H9 (cell line): ENCODE measurements around the gene C13orf46. TPM values are rescaled to one million over a fixed set of nuclear protein-coding genes. Genes with fewer than 3 reads are reported as not detected.
A peak's percentile ranks its signal among the peaks of the same experiment; 100 is the strongest.

Experiments
- DNase-seq: peaks from one replicate; pipeline ENCODE4 v3.0.0-alpha.2; 2017
- H2AFZ ChIP-seq: one replicate; pipeline ENCODE4 v1.6.1; 2013; ENCODE audit warnings: mild to moderate bottlenecking, low read length, control low read depth, moderate library complexity
- H2AK5ac ChIP-seq: 2 replicates; pipeline ENCODE4 v1.6.1; 2013; ENCODE audit warnings: low read length, control low read depth, mixed read lengths; ENCODE audit not compliant: insufficient read length
- H2BK120ac ChIP-seq: one replicate; pipeline ENCODE4 v1.6.1; 2013; ENCODE audit warnings: low read depth, mild to moderate bottlenecking, low read length, control low read depth, inconsistent platforms; ENCODE audit not compliant: poor library complexity, severe bottlenecking
- H2BK12ac ChIP-seq: 2 replicates; pipeline ENCODE4 v1.6.1; 2013; ENCODE audit warnings: low read length, control low read depth, mixed read lengths, low read depth; ENCODE audit not compliant: insufficient read length
- H2BK15ac ChIP-seq: 2 replicates; pipeline ENCODE4 v1.6.1; 2013; ENCODE audit warnings: low read depth, low read length, control low read depth
- H2BK20ac ChIP-seq: one replicate; pipeline ENCODE4 v1.6.1; 2013; ENCODE audit warnings: low read depth, mild to moderate bottlenecking, low read length, control low read depth, inconsistent platforms; ENCODE audit not compliant: poor library complexity, severe bottlenecking
- H2BK5ac ChIP-seq: 2 replicates; pipeline ENCODE4 v1.6.1; 2013; ENCODE audit warnings: low read length, control low read depth, mixed read lengths; ENCODE audit not compliant: insufficient read length
- H3K14ac ChIP-seq: 2 replicates; pipeline ENCODE4 v1.6.1; 2013; ENCODE audit warnings: low read length, control low read depth; ENCODE audit not compliant: insufficient read depth
- H3K18ac ChIP-seq: 2 replicates; pipeline ENCODE4 v1.6.1; 2013; ENCODE audit warnings: low read depth, mild to moderate bottlenecking, mixed read lengths, low read length, control low read depth; ENCODE audit not compliant: insufficient read length
- H3K23ac ChIP-seq: 2 replicates; pipeline ENCODE4 v1.6.1; 2013; ENCODE audit warnings: low read length, control low read depth, mixed read lengths, low read depth; ENCODE audit not compliant: insufficient read length
- H3K23me2 ChIP-seq: 2 replicates; pipeline ENCODE4 v1.6.1; 2013; ENCODE audit warnings: low read depth, mild to moderate bottlenecking, mixed read lengths, low read length, control low read depth; ENCODE audit not compliant: insufficient read length, poor library complexity, severe bottlenecking
- H3K27ac ChIP-seq: 2 replicates; pipeline ENCODE4 v1.5.1; 2013; ENCODE audit warnings: low read length, control low read depth, mixed read lengths, low read depth; ENCODE audit not compliant: insufficient read length
- H3K27me3 ChIP-seq: 2 replicates; pipeline ENCODE4 v1.6.1; 2013; ENCODE audit warnings: low read length, control low read depth, inconsistent platforms; ENCODE audit not compliant: insufficient read depth
- H3K4ac ChIP-seq: 2 replicates; pipeline ENCODE4 v1.6.1; 2013; ENCODE audit warnings: low read depth, mild to moderate bottlenecking, control low read depth, inconsistent platforms, low read length, moderate library complexity
- H3K4me1 ChIP-seq: 2 replicates; pipeline ENCODE4 v1.6.1; 2013; ENCODE audit warnings: low read length, control low read depth, inconsistent platforms; ENCODE audit not compliant: insufficient read depth
- H3K4me2 ChIP-seq: 2 replicates; pipeline ENCODE4 v1.6.1; 2013; ENCODE audit warnings: low read length, control low read depth, mixed read lengths; ENCODE audit not compliant: insufficient read length, insufficient read depth
- H3K56ac ChIP-seq: 2 replicates; pipeline ENCODE4 v1.6.1; 2013; ENCODE audit warnings: low read depth, mild to moderate bottlenecking, mixed read lengths, low read length, control low read depth; ENCODE audit not compliant: insufficient read length
- H3K79me1 ChIP-seq: 2 replicates; pipeline ENCODE4 v1.6.1; 2013; ENCODE audit warnings: low read depth, mild to moderate bottlenecking, moderate library complexity, low read length, control low read depth, inconsistent platforms; ENCODE audit not compliant: insufficient read depth, poor library complexity, severe bottlenecking
- H3K79me2 ChIP-seq: 2 replicates; pipeline ENCODE4 v1.6.1; 2013; ENCODE audit warnings: low read length, control low read depth, inconsistent platforms; ENCODE audit not compliant: insufficient read depth
- H3K9ac ChIP-seq: 2 replicates; pipeline ENCODE4 v1.6.1; 2013; ENCODE audit warnings: low read length, control low read depth, mixed read lengths; ENCODE audit not compliant: insufficient read length; ENCODE audit errors: extremely low read depth
- H3K9me3 ChIP-seq: one replicate; pipeline ENCODE4 v1.6.1; 2013; ENCODE audit warnings: low read depth, low read length, inconsistent platforms; ENCODE audit not compliant: control insufficient read depth
- H3T11ph ChIP-seq: one replicate; pipeline ENCODE4 v1.6.1; 2013; ENCODE audit warnings: mild to moderate bottlenecking, low read length, control low read depth, inconsistent platforms
- H4K20me1 ChIP-seq: one replicate; pipeline ENCODE4 v1.6.1; 2013; ENCODE audit not compliant: control insufficient read depth, insufficient read length, insufficient read depth
- H4K5ac ChIP-seq: 2 replicates; pipeline ENCODE4 v1.6.1; 2013; ENCODE audit warnings: low read depth, mild to moderate bottlenecking, mixed read lengths, low read length, control low read depth; ENCODE audit not compliant: insufficient read length
- H4K8ac ChIP-seq: replicated peaks from 2 replicates; pipeline ENCODE4 v1.6.1; 2013; ENCODE audit warnings: low read length, control low read depth, mixed read lengths, low read depth; ENCODE audit not compliant: insufficient read length
- H4K91ac ChIP-seq: 2 replicates; pipeline ENCODE4 v1.6.1; 2013; ENCODE audit warnings: low read depth, mild to moderate bottlenecking, moderate library complexity, mixed read lengths, low read length, control low read depth; ENCODE audit not compliant: insufficient read length
- H3K27ac Mint-ChIP-seq, 3 experiments: 2 replicates in 2 of 3; 3 replicates in 1 of 3; pipeline ENCODE4 v1.8.0; 2020 to 2021; ENCODE audit warnings: mixed read lengths in 3 of 3, mild to moderate bottlenecking in 1 of 3, moderate library complexity in 1 of 3
- H3K27me3 Mint-ChIP-seq: 2 replicates; pipeline ENCODE4 v1.8.0; 2021; ENCODE audit warnings: low read depth, mild to moderate bottlenecking, moderate library complexity, mixed read lengths
- H3K36me3 Mint-ChIP-seq, 3 experiments: 2 replicates in 2 of 3; 3 replicates in 1 of 3; pipeline ENCODE4 v1.8.0; 2020 to 2021; ENCODE audit warnings: low read depth in 3 of 3, mixed read lengths in 3 of 3; ENCODE audit not compliant: insufficient read depth in 1 of 3
- H3K4me1 Mint-ChIP-seq, 2 experiments: 2 replicates each; pipeline ENCODE4 v1.8.0; 2020; ENCODE audit warnings: mixed read lengths in 2 of 2
- H3K4me3 Mint-ChIP-seq, 2 experiments: 2 replicates in 1 of 2; 3 replicates in 1 of 2; pipeline ENCODE4 v1.8.0; 2020 to 2021; ENCODE audit warnings: mild to moderate bottlenecking in 2 of 2, mixed read lengths in 2 of 2, moderate library complexity in 1 of 2
- H3K9me3 Mint-ChIP-seq, 2 experiments: 2 replicates in 1 of 2; 3 replicates in 1 of 2; pipeline ENCODE4 v1.8.0; 2020; ENCODE audit warnings: mild to moderate bottlenecking in 2 of 2, mixed read lengths in 2 of 2, moderate library complexity in 1 of 2
- WGBS: extraction: QIAGEN DNeasy Blood & Tissue Kit; methylation state at CpG from one replicate; pipeline ENCODE4 v1.1.7; 2013; ENCODE audit warnings: missing lambda C conversion rate, low lambda C conversion rate, mixed read lengths; ENCODE audit not compliant: insufficient read length; ENCODE audit errors: extremely low coverage; 5-methylcytosine and 5-hydroxymethylcytosine counted together
- total RNA-seq: library from RNA; stranded (reverse); gene quantifications from 2 replicates; pipeline ENCODE4 v1.2.1, GENCODE V29; 2021
- TF ChIP-seq, protein P1 (sequence below): fragments of 200-600 bp; sonication (generic); conservative IDR thresholded peaks from 3 replicates; pipeline ENCODE4 v1.8.0; 2021; ENCODE audit warnings: antibody characterized with exemption, mild to moderate bottlenecking

The C13orf46 gene
- total RNA-seq, 1 experiment from 2014 or later, result 0.55 TPM

DNA sequence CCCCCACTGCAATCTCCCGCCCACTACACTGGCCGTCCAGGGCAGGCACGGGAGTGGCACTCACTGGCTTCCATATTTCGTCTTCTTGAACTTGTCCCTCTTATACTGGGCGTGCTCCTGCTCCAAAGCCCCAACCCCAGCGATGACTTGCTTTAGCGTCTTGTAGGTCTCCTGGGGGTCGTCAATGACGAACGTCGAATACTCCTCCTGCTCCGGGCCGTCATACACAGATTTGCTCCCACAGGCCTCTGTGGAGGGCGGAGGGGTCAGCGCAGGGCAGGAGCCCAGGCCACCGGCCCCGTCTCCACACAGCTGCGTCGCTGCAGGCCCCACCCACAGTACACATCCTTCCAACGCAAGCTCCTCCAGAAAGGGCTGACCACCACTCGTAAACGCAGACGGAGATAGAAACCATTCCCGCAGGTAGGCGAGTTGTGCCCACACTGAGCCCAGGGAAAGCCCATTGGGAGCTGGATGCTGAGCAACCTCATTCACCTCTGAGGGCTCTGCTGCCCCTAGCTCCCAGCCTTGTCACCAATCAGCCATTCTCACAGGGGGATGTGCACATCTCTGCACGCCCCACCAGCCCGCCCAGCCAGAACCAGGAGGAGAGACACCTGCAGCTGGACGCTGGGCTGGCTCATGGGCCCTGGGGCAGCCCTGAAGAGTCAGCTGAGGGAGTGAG lies 7.9 kb upstream of the C13orf46 start:
- Histone ChIP-seq H3K4ac (no peak overlapping the region), H3K27me3 (no peaks in the 10 kb centered on the region), H3K23me2 (no peaks in the 10 kb centered on the region), H2AK5ac (no peak overlapping the region), H2BK120ac (no peak overlapping the region), H4K20me1 (peaks cover 7% of the 10 kb centered on the region), H3K9me3 (no peaks in the 10 kb centered on the region), H2BK12ac (no peak overlapping the region), H3K4me2 (no peak overlapping the region), H3K79me2 (no peaks in the 10 kb centered on the region), H4K5ac (no peak overlapping the region), H3K9ac (no peak overlapping the region), H2BK15ac (no peak overlapping the region), H3K27ac (no peak overlapping the region), H3T11ph (no peak overlapping the region), H3K23ac (no peak overlapping the region), H4K91ac (no peak overlapping the region), H3K14ac (no peak overlapping the region), H3K79me1 (no peaks in the 10 kb centered on the region), H3K18ac (no peak overlapping the region), H2BK5ac (no peak overlapping the region), H2BK20ac (no peak overlapping the region), H3K56ac (no peak overlapping the region), H2AFZ (no peak overlapping the region), H3K4me1 (no peaks in the 10 kb centered on the region), H4K8ac (no peak overlapping the region)
- Mint-ChIP-seq H3K27me3 (no peaks in the 10 kb centered on the region), H3K4me1 (peaks cover 0 to 5% of the 10 kb centered on the region in 2 experiments; a peak in 2 of 4 replicates), H3K9me3 (no peaks in the 10 kb centered on the region), H3K27ac (peak overlapping the region in 1 of 3 experiments; percentile 37; a peak in 1 of 7 replicates), H3K36me3 (peaks cover 8 to 16% (median 12%) of the 10 kb centered on the region in 3 experiments; a peak in 6 of 7 replicates), H3K4me3 (no peak overlapping the region)
- TF ChIP-seq, protein P1, sequence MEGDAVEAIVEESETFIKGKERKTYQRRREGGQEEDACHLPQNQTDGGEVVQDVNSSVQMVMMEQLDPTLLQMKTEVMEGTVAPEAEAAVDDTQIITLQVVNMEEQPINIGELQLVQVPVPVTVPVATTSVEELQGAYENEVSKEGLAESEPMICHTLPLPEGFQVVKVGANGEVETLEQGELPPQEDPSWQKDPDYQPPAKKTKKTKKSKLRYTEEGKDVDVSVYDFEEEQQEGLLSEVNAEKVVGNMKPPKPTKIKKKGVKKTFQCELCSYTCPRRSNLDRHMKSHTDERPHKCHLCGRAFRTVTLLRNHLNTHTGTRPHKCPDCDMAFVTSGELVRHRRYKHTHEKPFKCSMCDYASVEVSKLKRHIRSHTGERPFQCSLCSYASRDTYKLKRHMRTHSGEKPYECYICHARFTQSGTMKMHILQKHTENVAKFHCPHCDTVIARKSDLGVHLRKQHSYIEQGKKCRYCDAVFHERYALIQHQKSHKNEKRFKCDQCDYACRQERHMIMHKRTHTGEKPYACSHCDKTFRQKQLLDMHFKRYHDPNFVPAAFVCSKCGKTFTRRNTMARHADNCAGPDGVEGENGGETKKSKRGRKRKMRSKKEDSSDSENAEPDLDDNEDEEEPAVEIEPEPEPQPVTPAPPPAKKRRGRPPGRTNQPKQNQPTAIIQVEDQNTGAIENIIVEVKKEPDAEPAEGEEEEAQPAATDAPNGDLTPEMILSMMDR, result no peak
- WGBS, result no CpG with 5 or more reads among the region's 28 CpGs
- DNase-seq, result no peak
